Astrocyte (in vitro differentiated cells and primary cell): ENCODE data around the gene RALY.

Source experiments
- CTCF ChIP-seq: IDR thresholded peaks from 2 replicates; pipeline ENCODE4 v1.5.1; 2011; ENCODE audit warnings: low read depth, mild to moderate bottlenecking, inconsistent platforms, low read length, moderate library complexity; ENCODE audit not compliant: insufficient read depth
- EZH2 ChIP-seq: IDR thresholded peaks from 2 replicates; pipeline ENCODE4 v1.6.1; 2012; ENCODE audit warnings: mild to moderate bottlenecking, low read length, inconsistent platforms; ENCODE audit not compliant: insufficient read depth

DNA sequence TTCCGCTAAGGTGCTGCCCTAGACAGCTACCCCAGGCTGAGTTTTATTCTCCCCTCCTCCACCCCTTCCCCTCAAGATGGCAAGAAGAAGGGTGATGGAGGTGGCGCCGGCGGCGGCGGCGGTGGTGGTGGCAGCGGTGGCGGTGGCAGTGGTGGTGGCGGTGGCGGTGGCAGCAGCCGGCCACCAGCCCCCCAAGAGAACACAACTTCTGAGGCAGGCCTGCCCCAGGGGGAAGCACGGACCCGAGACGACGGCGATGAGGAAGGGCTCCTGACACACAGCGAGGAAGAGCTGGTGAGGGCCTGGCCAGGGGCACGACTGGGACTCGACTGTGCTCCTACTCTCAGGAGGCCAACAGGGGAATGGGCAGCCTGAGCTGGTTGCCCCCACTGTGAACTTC, 83.2 kb downstream of the RALY start:
- no peak for TF ChIP-seq EZH2
- TF ChIP-seq CTCF: no peak
